ENCODE data around the gene ADGRL3.

ADGRL3 gene

GRCh38 chr4:61533140-61533539 is 333.0 kb downstream of the ADGRL3 start:
- Histone ChIP-seq H3K9me3 (ENCODE audit: control insufficient read depth, low read length) (no peaks in the 10 kb centered on the region), H3K4me1 (ENCODE audit: control insufficient read depth, insufficient read depth, low read length, poor library complexity, severe bottlenecking) (peaks cover 9% of the 10 kb centered on the region), H3K36me3 (ENCODE audit: control insufficient read depth, insufficient read depth, low read length) (no peaks in the 10 kb centered on the region), H3K27ac (ENCODE audit: low read depth, low read length, severe bottlenecking) (peak overlapping the region; percentile 39), H3K4me3 (ENCODE audit: extremely low read depth, insufficient read depth, low read length, poor library complexity, severe bottlenecking) (no peak overlapping the region)
- WGBS, 2 experiments (ENCODE audit: insufficient coverage in 2 of 2), result 86% methylated on average over 1 of the region's 1 CpG; no CpG with 5 or more reads in 1 of the 2 experiments

- no peak overlapping the region for H3K27ac ChIP-seq (ENCODE audit: low read depth, low read length, severe bottlenecking)
- H3K4me3 ChIP-seq (ENCODE audit: extremely low read depth, insufficient read depth, low read length, poor library complexity, severe bottlenecking), result no peak overlapping the region
- 71 to 86% methylated on average over 1 to 2 of the region's 2 CpGs for WGBS, 2 experiments (ENCODE audit: insufficient coverage in 2 of 2)
- no peaks in the 10 kb centered on the region for H3K36me3 ChIP-seq (ENCODE audit: control insufficient read depth, insufficient read depth, low read length)
- no peaks in the 10 kb centered on the region for H3K9me3 ChIP-seq (ENCODE audit: control insufficient read depth, low read length)
- no peaks in the 10 kb centered on the region for H3K4me1 ChIP-seq (ENCODE audit: control insufficient read depth, insufficient read depth, low read length, poor library complexity, severe bottlenecking)
Observed at GRCh38 chr4:61540944-61541343, 340.8 kb downstream of the ADGRL3 start.

- H3K9me3 ChIP-seq (ENCODE audit: control insufficient read depth, low read length), result no peaks in the 10 kb centered on the region
- H3K36me3 ChIP-seq (ENCODE audit: control insufficient read depth, insufficient read depth, low read length), result no peaks in the 10 kb centered on the region
- no peak overlapping the region for H3K27ac ChIP-seq (ENCODE audit: low read depth, low read length, severe bottlenecking)
- H3K4me3 ChIP-seq (ENCODE audit: extremely low read depth, insufficient read depth, low read length, poor library complexity, severe bottlenecking), result no peak overlapping the region
- 100% methylated on average over 1 of the region's 2 CpGs; no CpG with 5 or more reads in 1 of the 2 experiments for WGBS, 2 experiments (ENCODE audit: insufficient coverage in 2 of 2)
- H3K4me1 ChIP-seq (ENCODE audit: control insufficient read depth, insufficient read depth, low read length, poor library complexity, severe bottlenecking), result no peaks in the 10 kb centered on the region
Observed at GRCh38 chr4:61541459-61541858, 341.3 kb downstream of the ADGRL3 start.

- Histone ChIP-seq H3K27ac (ENCODE audit: low read depth, low read length, severe bottlenecking) (no peak overlapping the region), H3K36me3 (ENCODE audit: control insufficient read depth, insufficient read depth, low read length) (no peaks in the 10 kb centered on the region), H3K4me3 (ENCODE audit: extremely low read depth, insufficient read depth, low read length, poor library complexity, severe bottlenecking) (no peak overlapping the region), H3K4me1 (ENCODE audit: control insufficient read depth, insufficient read depth, low read length, poor library complexity, severe bottlenecking) (no peaks in the 10 kb centered on the region), H3K9me3 (ENCODE audit: control insufficient read depth, low read length) (no peaks in the 10 kb centered on the region)
- no CpG with 5 or more reads among the region's 3 CpGs for WGBS, 2 experiments (ENCODE audit: insufficient coverage in 2 of 2)
Observed at GRCh38 chr4:61543976-61544375, 343.9 kb downstream of the ADGRL3 start.

- Histone ChIP-seq H3K4me3 (ENCODE audit: extremely low read depth, insufficient read depth, low read length, poor library complexity, severe bottlenecking) (no peak overlapping the region), H3K4me1 (ENCODE audit: control insufficient read depth, insufficient read depth, low read length, poor library complexity, severe bottlenecking) (no peaks in the 10 kb centered on the region), H3K9me3 (ENCODE audit: control insufficient read depth, low read length) (no peaks in the 10 kb centered on the region), H3K36me3 (ENCODE audit: control insufficient read depth, insufficient read depth, low read length) (no peaks in the 10 kb centered on the region), H3K27ac (ENCODE audit: low read depth, low read length, severe bottlenecking) (no peak overlapping the region)
- 86 to 88% methylated on average over 3 of the region's 3 CpGs for WGBS, 2 experiments (ENCODE audit: insufficient coverage in 2 of 2)
Observed at GRCh38 chr4:61545902-61546480, 345.9 kb downstream of the ADGRL3 start.

- WGBS, 2 experiments (ENCODE audit: insufficient coverage in 2 of 2), result no CpG with 5 or more reads among the region's 2 CpGs
Observed at GRCh38 chr4:61549336-61549735, 349.2 kb downstream of the ADGRL3 start.

GRCh38 chr4:61553557-61554125 is 353.5 kb downstream of the ADGRL3 start:
- Histone ChIP-seq H3K4me1 (ENCODE audit: control insufficient read depth, insufficient read depth, low read length, poor library complexity, severe bottlenecking) (peaks cover 14% of the 10 kb centered on the region), H3K9me3 (ENCODE audit: control insufficient read depth, low read length) (no peaks in the 10 kb centered on the region), H3K36me3 (ENCODE audit: control insufficient read depth, insufficient read depth, low read length) (no peaks in the 10 kb centered on the region), H3K4me3 (ENCODE audit: extremely low read depth, insufficient read depth, low read length, poor library complexity, severe bottlenecking) (no peak overlapping the region), H3K27ac (ENCODE audit: low read depth, low read length, severe bottlenecking) (no peak overlapping the region)
- WGBS, 2 experiments (ENCODE audit: insufficient coverage in 2 of 2), result no CpG with 5 or more reads among the region's 1 CpG

More at GRCh38 chr4:61549336-61549735, 349.2 kb downstream of the ADGRL3 start:
- H3K27ac ChIP-seq (ENCODE audit: low read depth, low read length, severe bottlenecking), result no peak overlapping the region
- no peaks in the 10 kb centered on the region for H3K4me1 ChIP-seq (ENCODE audit: control insufficient read depth, insufficient read depth, low read length, poor library complexity, severe bottlenecking)
- H3K36me3 ChIP-seq (ENCODE audit: control insufficient read depth, insufficient read depth, low read length), result no peaks in the 10 kb centered on the region
- no peak overlapping the region for H3K4me3 ChIP-seq (ENCODE audit: extremely low read depth, insufficient read depth, low read length, poor library complexity, severe bottlenecking)
- H3K9me3 ChIP-seq (ENCODE audit: control insufficient read depth, low read length), result no peaks in the 10 kb centered on the region

GRCh38 chr4:61555789-61556188 is 355.7 kb downstream of the ADGRL3 start:
- Histone ChIP-seq H3K4me1 (ENCODE audit: control insufficient read depth, insufficient read depth, low read length, poor library complexity, severe bottlenecking) (peaks cover 14% of the 10 kb centered on the region), H3K9me3 (ENCODE audit: control insufficient read depth, low read length) (no peaks in the 10 kb centered on the region), H3K4me3 (ENCODE audit: extremely low read depth, insufficient read depth, low read length, poor library complexity, severe bottlenecking) (no peak overlapping the region), H3K36me3 (ENCODE audit: control insufficient read depth, insufficient read depth, low read length) (no peaks in the 10 kb centered on the region), H3K27ac (ENCODE audit: low read depth, low read length, severe bottlenecking) (peak overlapping the region; percentile 82)
- no CpG with 5 or more reads among the region's 3 CpGs for WGBS, 2 experiments (ENCODE audit: insufficient coverage in 2 of 2)

- H3K9me3 ChIP-seq (ENCODE audit: control insufficient read depth, low read length), result no peaks in the 10 kb centered on the region
- H3K4me3 ChIP-seq (ENCODE audit: extremely low read depth, insufficient read depth, low read length, poor library complexity, severe bottlenecking), result no peak overlapping the region
- H3K27ac ChIP-seq (ENCODE audit: low read depth, low read length, severe bottlenecking), result peak overlapping the region; percentile 82
- H3K4me1 ChIP-seq (ENCODE audit: control insufficient read depth, insufficient read depth, low read length, poor library complexity, severe bottlenecking), result peaks cover 14% of the 10 kb centered on the region
- H3K36me3 ChIP-seq (ENCODE audit: control insufficient read depth, insufficient read depth, low read length), result no peaks in the 10 kb centered on the region
- WGBS, 2 experiments (ENCODE audit: insufficient coverage in 2 of 2), result 56 to 67% methylated on average over 1 of the region's 1 CpG
Observed at GRCh38 chr4:61556277-61556676, 356.2 kb downstream of the ADGRL3 start.

- Histone ChIP-seq H3K27ac (ENCODE audit: low read depth, low read length, severe bottlenecking) (no peak overlapping the region), H3K9me3 (ENCODE audit: control insufficient read depth, low read length) (no peaks in the 10 kb centered on the region), H3K4me1 (ENCODE audit: control insufficient read depth, insufficient read depth, low read length, poor library complexity, severe bottlenecking) (peaks cover 14% of the 10 kb centered on the region), H3K36me3 (ENCODE audit: control insufficient read depth, insufficient read depth, low read length) (no peaks in the 10 kb centered on the region), H3K4me3 (ENCODE audit: extremely low read depth, insufficient read depth, low read length, poor library complexity, severe bottlenecking) (no peak overlapping the region)
- 83 to 94% methylated on average over 2 of the region's 3 CpGs for WGBS, 2 experiments (ENCODE audit: insufficient coverage in 2 of 2)
Observed at GRCh38 chr4:61559396-61559795, 359.3 kb downstream of the ADGRL3 start.

- no peak overlapping the region for H3K27ac ChIP-seq (ENCODE audit: low read depth, low read length, severe bottlenecking)
- no peaks in the 10 kb centered on the region for H3K36me3 ChIP-seq (ENCODE audit: control insufficient read depth, insufficient read depth, low read length)
- no peaks in the 10 kb centered on the region for H3K9me3 ChIP-seq (ENCODE audit: control insufficient read depth, low read length)
- no peak overlapping the region for H3K4me3 ChIP-seq (ENCODE audit: extremely low read depth, insufficient read depth, low read length, poor library complexity, severe bottlenecking)
- H3K4me1 ChIP-seq (ENCODE audit: control insufficient read depth, insufficient read depth, low read length, poor library complexity, severe bottlenecking), result peaks cover 12% of the 10 kb centered on the region
Observed at GRCh38 chr4:61561028-61561427, 360.9 kb downstream of the ADGRL3 start.
